Parathyroid adenoma (tissue), 2 donors: ENCODE results near the gene TMEM163.

Source experiments
- H2AFZ ChIP-seq: fragments of 300-600 bp; sonication (generic); one replicate; pipeline ENCODE4 v1.7.0; 2017; ENCODE audit warnings: antibody characterized with exemption, mild to moderate bottlenecking
- H3K27ac ChIP-seq: fragments of 300-600 bp; sonication (generic); one replicate; pipeline ENCODE4 v1.7.0; 2017
- H3K27me3 ChIP-seq: fragments of 300-600 bp; sonication (generic); one replicate; pipeline ENCODE4 v1.7.0; 2017; ENCODE audit warnings: low read length; ENCODE audit not compliant: control insufficient read depth, insufficient read depth
- H3K36me3 ChIP-seq: fragments of 300-600 bp; sonication (generic); one replicate; pipeline ENCODE4 v1.7.0; 2017; ENCODE audit warnings: low read length; ENCODE audit not compliant: control insufficient read depth, insufficient read depth
- H3K4me1 ChIP-seq: fragments of 300-600 bp; sonication (generic); one replicate; pipeline ENCODE4 v1.7.0; 2017; ENCODE audit warnings: control low read depth
- H3K4me2 ChIP-seq: fragments of 300-600 bp; sonication (generic); one replicate; pipeline ENCODE4 v1.7.0; 2017; ENCODE audit warnings: low read length
- H3K4me3 ChIP-seq: fragments of 300-600 bp; sonication (generic); one replicate; pipeline ENCODE4 v1.7.0; 2017; ENCODE audit warnings: low read depth, low read length
- H3K79me2 ChIP-seq: fragments of 300-600 bp; sonication (generic); one replicate; pipeline ENCODE4 v1.7.0; 2017; ENCODE audit warnings: control low read depth
- H3K9ac ChIP-seq: fragments of 300-600 bp; sonication (generic); one replicate; pipeline ENCODE4 v1.7.0; 2017; ENCODE audit warnings: mild to moderate bottlenecking
- H3K9me3 ChIP-seq: fragments of 300-600 bp; sonication (generic); one replicate; pipeline ENCODE4 v1.7.0; 2017; ENCODE audit warnings: low read length; ENCODE audit not compliant: control insufficient read depth
- TF ChIP-seq, protein P1 (sequence below): fragments of 300-600 bp; sonication (generic); IDR thresholded peaks from one replicate; pipeline ENCODE4 v1.7.0; 2017; ENCODE audit warnings: antibody characterized with exemption, mild to moderate bottlenecking
- donor health status: primary hyperparathyroidism.

TMEM163 gene

GRCh38 chr2:134745546-134745945 lies 26.7 kb upstream of the TMEM163 start:
- Histone ChIP-seq H3K79me2 (no peaks in the 10 kb centered on the region), H3K4me3 (no peak overlapping the region), H2AFZ (no peak overlapping the region), H3K36me3 (no peaks in the 10 kb centered on the region), H3K9ac (no peak overlapping the region), H3K4me1 (no peaks in the 10 kb centered on the region), H3K27me3 (no peaks in the 10 kb centered on the region), H3K4me2 (no peak overlapping the region), H3K9me3 (no peaks in the 10 kb centered on the region), H3K27ac (no peak overlapping the region)
- TF ChIP-seq, protein P1, sequence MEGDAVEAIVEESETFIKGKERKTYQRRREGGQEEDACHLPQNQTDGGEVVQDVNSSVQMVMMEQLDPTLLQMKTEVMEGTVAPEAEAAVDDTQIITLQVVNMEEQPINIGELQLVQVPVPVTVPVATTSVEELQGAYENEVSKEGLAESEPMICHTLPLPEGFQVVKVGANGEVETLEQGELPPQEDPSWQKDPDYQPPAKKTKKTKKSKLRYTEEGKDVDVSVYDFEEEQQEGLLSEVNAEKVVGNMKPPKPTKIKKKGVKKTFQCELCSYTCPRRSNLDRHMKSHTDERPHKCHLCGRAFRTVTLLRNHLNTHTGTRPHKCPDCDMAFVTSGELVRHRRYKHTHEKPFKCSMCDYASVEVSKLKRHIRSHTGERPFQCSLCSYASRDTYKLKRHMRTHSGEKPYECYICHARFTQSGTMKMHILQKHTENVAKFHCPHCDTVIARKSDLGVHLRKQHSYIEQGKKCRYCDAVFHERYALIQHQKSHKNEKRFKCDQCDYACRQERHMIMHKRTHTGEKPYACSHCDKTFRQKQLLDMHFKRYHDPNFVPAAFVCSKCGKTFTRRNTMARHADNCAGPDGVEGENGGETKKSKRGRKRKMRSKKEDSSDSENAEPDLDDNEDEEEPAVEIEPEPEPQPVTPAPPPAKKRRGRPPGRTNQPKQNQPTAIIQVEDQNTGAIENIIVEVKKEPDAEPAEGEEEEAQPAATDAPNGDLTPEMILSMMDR: no peak

GRCh38 chr2:134745023-134745422 lies 26.2 kb upstream of the TMEM163 start:
- H3K9ac ChIP-seq: no peak overlapping the region
- no peaks in the 10 kb centered on the region for H3K4me1 ChIP-seq
- no peak overlapping the region for H3K4me3 ChIP-seq
- TF ChIP-seq, protein P1: no peak
- no peaks in the 10 kb centered on the region for H3K79me2 ChIP-seq
- no peak overlapping the region for H3K27ac ChIP-seq
- H2AFZ ChIP-seq: no peak overlapping the region
- no peaks in the 10 kb centered on the region for H3K9me3 ChIP-seq
- H3K4me2 ChIP-seq: no peak overlapping the region
- H3K36me3 ChIP-seq: no peaks in the 10 kb centered on the region
- H3K27me3 ChIP-seq: no peaks in the 10 kb centered on the region

DNA sequence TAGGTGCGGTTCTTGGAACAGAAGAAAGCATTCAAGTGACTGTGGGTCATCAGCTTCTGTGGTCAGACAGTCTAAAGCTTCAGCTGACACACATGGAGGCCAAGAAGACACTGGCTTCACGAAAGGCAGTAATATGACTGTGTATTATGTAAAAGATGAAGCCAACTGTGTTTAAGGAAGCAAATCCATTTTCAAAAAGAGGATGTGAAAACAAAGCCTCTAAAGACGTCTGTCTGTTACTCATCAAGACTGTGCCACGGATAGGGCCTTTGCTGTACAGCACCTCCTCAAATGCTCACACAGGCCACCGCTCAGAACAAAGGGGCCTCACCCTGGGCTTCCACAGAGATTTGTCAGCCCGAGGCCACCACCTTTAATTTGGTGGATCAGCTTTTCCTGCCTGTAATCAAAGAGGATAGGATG lies 21.1 kb upstream of the TMEM163 start:
- Histone ChIP-seq H3K79me2 (no peaks in the 10 kb centered on the region), H3K4me2 (no peak overlapping the region), H3K27me3 (no peaks in the 10 kb centered on the region), H3K27ac (no peak overlapping the region), H2AFZ (no peak overlapping the region), H3K4me1 (no peaks in the 10 kb centered on the region), H3K36me3 (no peaks in the 10 kb centered on the region), H3K4me3 (no peak overlapping the region), H3K9ac (no peak overlapping the region), H3K9me3 (no peaks in the 10 kb centered on the region)
- TF ChIP-seq, protein P1: no peak

- no peak overlapping the region for H3K9ac ChIP-seq
- H3K36me3 ChIP-seq: no peaks in the 10 kb centered on the region
- no peaks in the 10 kb centered on the region for H3K9me3 ChIP-seq
- H3K4me2 ChIP-seq: no peak overlapping the region
- no peak overlapping the region for H2AFZ ChIP-seq
- H3K4me1 ChIP-seq: no peaks in the 10 kb centered on the region
- H3K27ac ChIP-seq: no peak overlapping the region
- H3K79me2 ChIP-seq: no peaks in the 10 kb centered on the region
- no peak overlapping the region for H3K4me3 ChIP-seq
- no peaks in the 10 kb centered on the region for H3K27me3 ChIP-seq
- TF ChIP-seq, protein P1: no peak
Measured at GRCh38 chr2:134739236-134739878, 20.6 kb upstream of the TMEM163 start.
